HEK293 (cell line): Measurements from ENCODE around the gene SPRY1.

Experiments
- CTCF ChIA-PET: fragments of 350-600 bp; formaldehyde crosslinking; extraction: SDS; loops from one replicate; lab custom pipeline; 2021; ENCODE audit warnings: antibody characterized with exemption; lab: Yijun Ruan, JAX
- POLR2A ChIA-PET: fragments of 300-600 bp; formaldehyde crosslinking; extraction: SDS; loops from one replicate; lab custom pipeline; 2020; ENCODE audit warnings: antibody characterized with exemption, inconsistent platforms; lab: Yijun Ruan, JAX
- H3K27ac ChIP-seq: fragments of 200-500 bp; sonication (Bioruptor generic); 2 replicates; pipeline ENCODE4 v1.5.1; 2014; ENCODE audit warnings: low read depth, low read length, control low read depth, inconsistent platforms; ENCODE audit errors: extremely low read depth
- H3K36me3 ChIP-seq, 2 experiments: fragments of 200-500 bp in 1 of 2; sonication (Bioruptor generic) in 1 of 2; 1 replicate in 1 of 2; 2 replicates in 1 of 2; pipeline ENCODE4 v1.5.1; 2014 to 2017; ENCODE audit warnings: inconsistent platforms in 2 of 2, low read length in 2 of 2; ENCODE audit not compliant: control insufficient read depth in 2 of 2, insufficient read depth in 1 of 2
- H3K4me1 ChIP-seq: fragments of 200-500 bp; sonication (Bioruptor generic); 2 replicates; pipeline ENCODE4 v1.5.1; 2014; ENCODE audit warnings: mild to moderate bottlenecking, low read length, inconsistent platforms; ENCODE audit not compliant: control insufficient read depth, insufficient read depth
- H3K4me3 ChIP-seq: 2 replicates; pipeline ENCODE4 v1.5.1; 2011; ENCODE audit warnings: low read depth, mild to moderate bottlenecking, control low read depth, low read length, moderate library complexity
- H3K9me3 ChIP-seq: fragments of 200-500 bp; sonication (Bioruptor generic); 2 replicates; pipeline ENCODE4 v1.5.1; 2014; ENCODE audit warnings: low read depth, low read length, inconsistent platforms; ENCODE audit not compliant: control insufficient read depth, insufficient read depth
- BCL11B ChIP-seq: fragments of 450-650 bp; formaldehyde crosslinking; IDR thresholded peaks from 2 replicates; pipeline ENCODE4 v1.5.1; 2016; ENCODE audit warnings: low read depth, missing biosample characterization, missing genetic modification characterization
- EGR2 ChIP-seq: fragments of 450-650 bp; formaldehyde crosslinking; IDR thresholded peaks from 2 replicates; pipeline ENCODE4 v1.5.1; 2016; ENCODE audit warnings: low read depth, missing biosample characterization, missing genetic modification characterization
- HOXD13 ChIP-seq: sonication (generic); formaldehyde crosslinking; IDR thresholded peaks from 2 replicates; pipeline ENCODE4 v1.8.0; 2022; ENCODE audit warnings: missing genetic modification reagents, borderline replicate concordance
- KLF9 ChIP-seq: fragments of 450-650 bp; formaldehyde crosslinking; IDR thresholded peaks from 2 replicates; pipeline ENCODE4 v1.5.1; 2016; ENCODE audit warnings: missing biosample characterization, missing genetic modification characterization, low read depth
- ZNF169 ChIP-seq: fragments of 450-650 bp; formaldehyde crosslinking; IDR thresholded peaks from 2 replicates; pipeline ENCODE4 v1.5.1; 2016; ENCODE audit warnings: missing biosample characterization, missing genetic modification characterization
- ZNF19 ChIP-seq: fragments of 450-650 bp; formaldehyde crosslinking; IDR thresholded peaks from 2 replicates; pipeline ENCODE4; 2016; ENCODE audit warnings: missing biosample characterization, missing genetic modification characterization, low read depth
- ZNF211 ChIP-seq: fragments of 450-650 bp; formaldehyde crosslinking; IDR thresholded peaks from 2 replicates; pipeline ENCODE4 v1.5.1; 2016; ENCODE audit warnings: low read depth, missing biosample characterization, missing genetic modification characterization
- ZNF214 ChIP-seq: fragments of 450-650 bp; formaldehyde crosslinking; IDR thresholded peaks from 2 replicates; pipeline ENCODE4 v1.5.1; 2017; ENCODE audit warnings: missing biosample characterization, mild to moderate bottlenecking, missing genetic modification characterization, borderline replicate concordance
- ZNF266 ChIP-seq: fragments of 450-650 bp; formaldehyde crosslinking; IDR thresholded peaks from 2 replicates; pipeline ENCODE4 v1.5.1; 2016; ENCODE audit warnings: missing biosample characterization, missing genetic modification characterization, low read depth
- ZNF292 ChIP-seq: fragments of 450-650 bp; formaldehyde crosslinking; IDR thresholded peaks from 2 replicates; pipeline ENCODE4 v1.5.1; 2016; ENCODE audit warnings: low read depth, missing biosample characterization, missing genetic modification characterization, borderline replicate concordance
- ZNF350 ChIP-seq: fragments of 450-650 bp; formaldehyde crosslinking; IDR thresholded peaks from 2 replicates; pipeline ENCODE4 v1.5.0; 2017; ENCODE audit warnings: missing biosample characterization, mild to moderate bottlenecking, missing genetic modification characterization
- ZNF37A ChIP-seq: fragments of 450-650 bp; IDR thresholded peaks from 2 replicates; pipeline ENCODE4 v1.5.1; 2018; ENCODE audit warnings: missing biosample characterization, missing genetic modification characterization
- ZNF416 ChIP-seq: fragments of 450-650 bp; formaldehyde crosslinking; IDR thresholded peaks from 2 replicates; pipeline ENCODE4 v1.5.1; 2016; ENCODE audit warnings: missing biosample characterization, missing genetic modification characterization
- ZNF548 ChIP-seq: fragments of 450-650 bp; formaldehyde crosslinking; IDR thresholded peaks from 2 replicates; pipeline ENCODE4 v1.5.1; 2016; ENCODE audit warnings: missing biosample characterization, missing genetic modification characterization
- ZNF561 ChIP-seq: fragments of 450-650 bp; IDR thresholded peaks from 2 replicates; pipeline ENCODE4 v1.5.1; 2018; ENCODE audit warnings: missing biosample characterization, missing genetic modification characterization, borderline replicate concordance
- ZNF585B ChIP-seq: fragments of 450-650 bp; formaldehyde crosslinking; IDR thresholded peaks from 2 replicates; pipeline ENCODE4 v1.5.1; 2016; ENCODE audit warnings: missing biosample characterization, missing genetic modification characterization
- ZNF624 ChIP-seq: fragments of 450-650 bp; formaldehyde crosslinking; IDR thresholded peaks from 2 replicates; pipeline ENCODE4 v1.5.1; 2017; ENCODE audit warnings: missing biosample characterization, missing genetic modification characterization
- ZNF664 ChIP-seq: fragments of 450-650 bp; formaldehyde crosslinking; IDR thresholded peaks from 2 replicates; pipeline ENCODE4 v1.5.1; 2016; ENCODE audit warnings: missing biosample characterization, missing genetic modification characterization
- ZNF768 ChIP-seq: fragments of 450-650 bp; formaldehyde crosslinking; IDR thresholded peaks from 2 replicates; pipeline ENCODE4 v1.5.1; 2018; ENCODE audit warnings: missing biosample characterization, mild to moderate bottlenecking, missing genetic modification characterization
- TF ChIP-seq, protein P1 (sequence below): fragments of 450-650 bp; formaldehyde crosslinking; IDR thresholded peaks from 2 replicates; pipeline ENCODE4 v1.5.1; 2016; ENCODE audit warnings: missing biosample characterization, missing genetic modification characterization
- TF ChIP-seq, protein P2 (sequence below): fragments of 450-650 bp; formaldehyde crosslinking; IDR thresholded peaks from 2 replicates; pipeline ENCODE4; 2016; ENCODE audit warnings: missing biosample characterization, missing genetic modification characterization
- TF ChIP-seq, protein P3 (sequence below): fragments of 450-650 bp; formaldehyde crosslinking; IDR thresholded peaks from 2 replicates; pipeline ENCODE4 v1.5.1; 2016; ENCODE audit warnings: missing biosample characterization, missing genetic modification characterization
- TF ChIP-seq, protein P4 (sequence below): fragments of 450-650 bp; IDR thresholded peaks from 2 replicates; pipeline ENCODE4 v1.5.1; 2018; ENCODE audit warnings: missing biosample characterization, missing genetic modification characterization
- TF ChIP-seq, protein P5 (sequence below): fragments of 450-650 bp; formaldehyde crosslinking; IDR thresholded peaks from 2 replicates; pipeline ENCODE4 v1.5.1; 2017; ENCODE audit warnings: missing biosample characterization, missing genetic modification characterization
- TF ChIP-seq, protein P6 (sequence below): fragments of 450-650 bp; formaldehyde crosslinking; IDR thresholded peaks from 2 replicates; pipeline ENCODE4 v1.5.1; 2017; ENCODE audit warnings: missing biosample characterization, missing genetic modification characterization

SPRY1 gene

DNA sequence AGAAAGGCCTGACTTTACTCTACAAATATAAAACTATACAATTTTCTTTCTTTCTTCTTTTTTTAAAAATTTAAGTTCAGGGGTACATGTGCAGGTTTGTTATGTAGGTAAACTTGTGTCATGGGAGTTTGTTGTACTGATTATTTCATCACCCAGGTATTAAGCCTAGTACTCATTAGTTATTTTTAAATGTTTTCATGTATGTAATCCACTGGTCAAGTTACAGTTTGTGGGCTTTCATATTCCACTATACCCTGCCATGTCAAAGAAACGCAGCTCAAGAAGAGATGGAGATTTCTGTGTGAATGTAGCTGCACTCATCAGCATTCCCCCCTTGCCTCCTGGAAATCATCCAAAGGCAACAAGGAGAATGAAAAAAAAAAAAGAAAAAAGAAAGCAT is 31.2 kb upstream of the SPRY1 start:
- Histone ChIP-seq H3K27ac (no peak overlapping the region), H3K4me3 (no peak overlapping the region), H3K4me1 (no peaks in the 10 kb centered on the region), H3K9me3 (no peaks in the 10 kb centered on the region), H3K36me3 (no peaks in the 10 kb centered on the region)
- TF ChIP-seq, protein P1, sequence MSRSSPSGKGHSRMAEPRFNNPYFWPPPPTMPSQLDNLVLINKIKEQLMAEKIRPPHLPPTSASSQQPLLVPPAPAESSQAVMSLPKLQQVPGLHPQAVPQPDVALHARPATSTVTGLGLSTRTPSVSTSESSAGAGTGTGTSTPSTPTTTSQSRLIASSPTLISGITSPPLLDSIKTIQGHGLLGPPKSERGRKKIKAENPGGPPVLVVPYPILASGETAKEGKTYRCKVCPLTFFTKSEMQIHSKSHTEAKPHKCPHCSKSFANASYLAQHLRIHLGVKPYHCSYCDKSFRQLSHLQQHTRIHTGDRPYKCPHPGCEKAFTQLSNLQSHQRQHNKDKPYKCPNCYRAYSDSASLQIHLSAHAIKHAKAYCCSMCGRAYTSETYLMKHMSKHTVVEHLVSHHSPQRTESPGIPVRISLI: no peak
- TF ChIP-seq ZNF214 (tag by site-specific recombination) (no peak), KLF9 (tag by site-specific recombination) (no peak), BCL11B (tag by site-specific recombination) (no peak), ZNF292 (no peak), ZNF768 (no peak), ZNF169 (tag by site-specific recombination) (no peak), HOXD13 (CRISPR knock-in tag) (no peak), ZNF561 (tag by site-specific recombination) (no peak), ZNF585B (no peak)
- TF ChIP-seq, protein P2, sequence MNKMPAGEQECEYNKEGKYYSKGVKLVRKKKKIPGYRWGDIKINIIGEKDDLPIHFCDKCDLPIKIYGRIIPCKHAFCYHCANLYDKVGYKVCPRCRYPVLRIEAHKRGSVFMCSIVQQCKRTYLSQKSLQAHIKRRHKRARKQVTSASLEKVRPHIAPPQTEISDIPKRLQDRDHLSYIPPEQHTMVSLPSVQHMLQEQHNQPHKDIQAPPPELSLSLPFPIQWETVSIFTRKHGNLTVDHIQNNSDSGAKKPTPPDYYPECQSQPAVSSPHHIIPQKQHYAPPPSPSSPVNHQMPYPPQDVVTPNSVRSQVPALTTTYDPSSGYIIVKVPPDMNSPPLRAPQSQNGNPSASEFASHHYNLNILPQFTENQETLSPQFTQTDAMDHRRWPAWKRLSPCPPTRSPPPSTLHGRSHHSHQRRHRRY (tag by site-specific recombination): no peak
- TF ChIP-seq, protein P3, sequence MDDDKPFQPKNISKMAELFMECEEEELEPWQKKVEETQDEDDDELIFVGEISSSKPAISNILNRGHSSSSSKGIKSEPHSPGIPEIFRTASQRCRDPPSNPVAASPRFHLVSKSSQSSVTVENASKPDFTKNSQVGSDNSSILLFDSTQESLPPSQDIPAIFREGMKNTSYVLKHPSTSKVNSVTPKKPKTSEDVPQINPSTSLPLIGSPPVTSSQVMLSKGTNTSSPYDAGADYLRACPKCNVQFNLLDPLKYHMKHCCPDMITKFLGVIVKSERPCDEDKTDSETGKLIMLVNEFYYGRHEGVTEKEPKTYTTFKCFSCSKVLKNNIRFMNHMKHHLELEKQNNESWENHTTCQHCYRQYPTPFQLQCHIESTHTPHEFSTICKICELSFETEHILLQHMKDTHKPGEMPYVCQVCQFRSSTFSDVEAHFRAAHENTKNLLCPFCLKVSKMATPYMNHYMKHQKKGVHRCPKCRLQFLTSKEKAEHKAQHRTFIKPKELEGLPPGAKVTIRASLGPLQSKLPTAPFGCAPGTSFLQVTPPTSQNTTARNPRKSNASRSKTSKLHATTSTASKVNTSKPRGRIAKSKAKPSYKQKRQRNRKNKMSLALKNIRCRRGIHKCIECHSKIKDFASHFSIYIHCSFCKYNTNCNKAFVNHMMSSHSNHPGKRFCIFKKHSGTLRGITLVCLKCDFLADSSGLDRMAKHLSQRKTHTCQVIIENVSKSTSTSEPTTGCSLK (tag by site-specific recombination): no peak
- POLR2A ChIA-PET: interaction anchor here (0.5 kb wide), 1 partner anchor 14 kb away, joined by 7 read pairs; no protein-coding TSS in a partner anchor
- CTCF ChIA-PET: interaction anchor here (0.6 kb wide), 1 partner anchor 9 kb away, joined by 3 read pairs; no protein-coding TSS in a partner anchor

DNA sequence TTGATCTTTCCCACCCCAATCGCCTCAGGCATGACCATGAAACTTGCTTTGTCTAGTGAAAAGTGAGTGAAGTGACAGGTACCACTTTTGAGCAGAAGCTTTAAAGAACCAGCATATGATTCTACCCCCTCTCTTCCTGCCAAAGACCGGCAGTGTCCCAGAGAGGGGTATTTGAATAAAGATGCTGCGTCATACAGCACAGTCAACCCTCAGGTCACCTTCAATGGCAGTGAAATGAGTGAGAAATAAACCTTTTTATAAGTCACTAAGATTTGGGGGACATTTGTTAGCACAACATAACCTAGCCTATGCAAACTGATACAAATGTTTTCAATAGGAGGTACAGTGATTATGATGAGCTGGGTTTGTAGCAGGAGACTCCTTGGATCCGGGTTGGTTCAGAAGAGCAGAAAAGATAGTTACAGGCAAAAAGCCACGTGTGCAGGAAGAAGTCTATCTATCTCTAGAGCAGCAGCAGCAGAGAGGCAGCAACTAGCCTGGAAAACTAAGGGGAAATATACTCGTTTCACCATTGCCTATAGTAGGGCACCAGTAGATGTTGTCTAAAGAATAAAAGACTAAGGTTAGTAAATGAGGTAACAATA is 30.3 kb upstream of the SPRY1 start:
- no peaks in the 10 kb centered on the region for H3K4me1 ChIP-seq
- H3K9me3 ChIP-seq: no peaks in the 10 kb centered on the region
- no peaks in the 10 kb centered on the region for H3K36me3 ChIP-seq
- ChIA-PET CTCF (no interaction called here), POLR2A (no interaction called here)
- H3K27ac ChIP-seq: no peak overlapping the region
- no peak overlapping the region for H3K4me3 ChIP-seq
- TF ChIP-seq ZNF350 (tag by site-specific recombination) (no peak), ZNF664 (tag by site-specific recombination) (no peak), ZNF548 (no peak), ZNF266 (tag by site-specific recombination) (no peak), ZNF624 (tag by site-specific recombination) (no peak), ZNF416 (no peak), EGR2 (tag by site-specific recombination) (no peak), ZNF561 (tag by site-specific recombination) (no peak), ZNF37A (tag by site-specific recombination) (no peak), ZNF19 (no peak), ZNF211 (no peak), ZNF292 (no peak)
- TF ChIP-seq, protein P4, sequence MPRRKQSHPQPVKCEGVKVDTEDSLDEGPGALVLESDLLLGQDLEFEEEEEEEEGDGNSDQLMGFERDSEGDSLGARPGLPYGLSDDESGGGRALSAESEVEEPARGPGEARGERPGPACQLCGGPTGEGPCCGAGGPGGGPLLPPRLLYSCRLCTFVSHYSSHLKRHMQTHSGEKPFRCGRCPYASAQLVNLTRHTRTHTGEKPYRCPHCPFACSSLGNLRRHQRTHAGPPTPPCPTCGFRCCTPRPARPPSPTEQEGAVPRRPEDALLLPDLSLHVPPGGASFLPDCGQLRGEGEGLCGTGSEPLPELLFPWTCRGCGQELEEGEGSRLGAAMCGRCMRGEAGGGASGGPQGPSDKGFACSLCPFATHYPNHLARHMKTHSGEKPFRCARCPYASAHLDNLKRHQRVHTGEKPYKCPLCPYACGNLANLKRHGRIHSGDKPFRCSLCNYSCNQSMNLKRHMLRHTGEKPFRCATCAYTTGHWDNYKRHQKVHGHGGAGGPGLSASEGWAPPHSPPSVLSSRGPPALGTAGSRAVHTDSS (tag by site-specific recombination): no peak
- TF ChIP-seq, protein P5, sequence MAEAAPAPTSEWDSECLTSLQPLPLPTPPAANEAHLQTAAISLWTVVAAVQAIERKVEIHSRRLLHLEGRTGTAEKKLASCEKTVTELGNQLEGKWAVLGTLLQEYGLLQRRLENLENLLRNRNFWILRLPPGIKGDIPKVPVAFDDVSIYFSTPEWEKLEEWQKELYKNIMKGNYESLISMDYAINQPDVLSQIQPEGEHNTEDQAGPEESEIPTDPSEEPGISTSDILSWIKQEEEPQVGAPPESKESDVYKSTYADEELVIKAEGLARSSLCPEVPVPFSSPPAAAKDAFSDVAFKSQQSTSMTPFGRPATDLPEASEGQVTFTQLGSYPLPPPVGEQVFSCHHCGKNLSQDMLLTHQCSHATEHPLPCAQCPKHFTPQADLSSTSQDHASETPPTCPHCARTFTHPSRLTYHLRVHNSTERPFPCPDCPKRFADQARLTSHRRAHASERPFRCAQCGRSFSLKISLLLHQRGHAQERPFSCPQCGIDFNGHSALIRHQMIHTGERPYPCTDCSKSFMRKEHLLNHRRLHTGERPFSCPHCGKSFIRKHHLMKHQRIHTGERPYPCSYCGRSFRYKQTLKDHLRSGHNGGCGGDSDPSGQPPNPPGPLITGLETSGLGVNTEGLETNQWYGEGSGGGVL (tag by site-specific recombination): no peak
- TF ChIP-seq, protein P6, sequence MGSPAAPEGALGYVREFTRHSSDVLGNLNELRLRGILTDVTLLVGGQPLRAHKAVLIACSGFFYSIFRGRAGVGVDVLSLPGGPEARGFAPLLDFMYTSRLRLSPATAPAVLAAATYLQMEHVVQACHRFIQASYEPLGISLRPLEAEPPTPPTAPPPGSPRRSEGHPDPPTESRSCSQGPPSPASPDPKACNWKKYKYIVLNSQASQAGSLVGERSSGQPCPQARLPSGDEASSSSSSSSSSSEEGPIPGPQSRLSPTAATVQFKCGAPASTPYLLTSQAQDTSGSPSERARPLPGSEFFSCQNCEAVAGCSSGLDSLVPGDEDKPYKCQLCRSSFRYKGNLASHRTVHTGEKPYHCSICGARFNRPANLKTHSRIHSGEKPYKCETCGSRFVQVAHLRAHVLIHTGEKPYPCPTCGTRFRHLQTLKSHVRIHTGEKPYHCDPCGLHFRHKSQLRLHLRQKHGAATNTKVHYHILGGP (tag by site-specific recombination): no peak
